Myometrial cell (primary cell): ENCODE measurements around the gene CD300C. TPM values are rescaled to one million over a fixed set of nuclear protein-coding genes. Genes with fewer than 3 reads are reported as not detected.

Experiments used
- total RNA-seq: library from RNA; depleted of rRNA; stranded (reverse); fragments of >200 nt; gene quantifications from 2 replicates; pipeline ENCODE4 v1.2.3, GENCODE V29; 2015

Gene CD300C
- total RNA-seq, result not detected in 2 replicates

GRCh38 chr17:74545843-74546230 lies at the start of gene CD300C:
CD300C (minus strand) TSS chr17:74546115; CDS start chr17:74545782, 333 bp downstream.

GRCh38 chr17:74592087-74592990 lies 46.4 kb upstream of the CD300C start, which contains the start of gene CD300LD:
CD300LD (minus strand) TSS chr17:74592283; CDS start chr17:74592202, 81 bp downstream.

GRCh38 chr17:74567397-74567796 lies 21.5 kb upstream of the CD300C start, which contains the start of gene CD300H:
CD300H (minus strand) TSS chr17:74567509.

GRCh38 chr17:74531231-74531761 lies 14.6 kb downstream of the CD300C start, which contains the start of gene CD300LB:
CD300LB (minus strand) TSS chr17:74531475; CDS start chr17:74531350, 125 bp downstream.

Other genes with a start within 250 kb of the CD300C start
- gene KIF19, start 219.9 kb downstream of the CD300C start, total RNA-seq, result not detected in 2 replicates
- gene BTBD17, start 184.2 kb downstream of the CD300C start, total RNA-seq, result not detected in 2 replicates
- gene GPR142, start 178.6 kb downstream of the CD300C start, total RNA-seq, result not detected in 2 replicates
- gene GPRC5C, start 114.0 kb downstream of the CD300C start, total RNA-seq, result under 0.01 TPM in 1 of 2 replicates, not detected in the other
- not detected in 2 replicates for gene CD300A, start 79.5 kb downstream of the CD300C start, total RNA-seq
- not detected in 2 replicates for gene CD300LB, start 14.6 kb downstream of the CD300C start, total RNA-seq
- not detected in 2 replicates for gene CD300H, start 21.4 kb upstream of the CD300C start, total RNA-seq
- gene CD300LD, start 46.2 kb upstream of the CD300C start, total RNA-seq, result not detected in 2 replicates
- gene CD300E, start 77.6 kb upstream of the CD300C start, total RNA-seq, result not detected in 2 replicates
- gene CD300LF, start 166.8 kb upstream of the CD300C start, total RNA-seq, result not detected in 2 replicates
- gene RAB37, start 191.1 kb upstream of the CD300C start, total RNA-seq, result 0.53 TPM in 1 of 2 replicates, not detected in the other
- gene NHERF1, start 202.5 kb upstream of the CD300C start, total RNA-seq, result 35.3 and 42.1 TPM in 2 replicates
- 26.4 and 32.0 TPM in 2 replicates for gene NAT9, start 230.2 kb upstream of the CD300C start, total RNA-seq